ENCODE measurements around the gene FBXO31.

- TF ChIP-seq POLR2AphosphoS5 (IDR thresholded peaks at IDR 0.05; ENCODE audit: insufficient read depth in 1 of 2, low read depth in 1 of 2) (no peak), CTCF (IDR thresholded peaks at IDR 0.05) (no peak), POLR2A (IDR thresholded peaks at IDR 0.05) (no peak)
Measured at GRCh38 chr16:87337262-87337771, 46.3 kb downstream of the FBXO31 start.
